Fibroblast of pulmonary artery (primary cell): ENCODE results near the gene CASP7.
A peak's percentile ranks its signal among the peaks of the same experiment; 100 is the strongest.

Source experiments
- DNase-seq: peaks from one replicate; pipeline ENCODE4 v3.0.0-alpha.2; 2010; ENCODE audit warnings: low read depth
- H3K4me3 ChIP-seq: replicated peaks from 2 replicates; pipeline ENCODE4 v1.5.1; 2011; ENCODE audit warnings: low read depth, mild to moderate bottlenecking, control low read depth, low read length, moderate library complexity
- CTCF ChIP-seq: IDR thresholded peaks from 2 replicates; pipeline ENCODE4 v1.5.1; 2011; ENCODE audit warnings: mild to moderate bottlenecking, control low read depth, low read length, inconsistent platforms; ENCODE audit errors: missing control alignments

Gene CASP7

GRCh38 chr10:113665352-113665751 lies 14.4 kb upstream of the CASP7 start:
- no peak for DNase-seq
- no peak for TF ChIP-seq CTCF
- H3K4me3 ChIP-seq: no peak overlapping the region

GRCh38 chr10:113665806-113666354 lies 13.8 kb upstream of the CASP7 start:
- DNase-seq: peak; percentile 83
- H3K4me3 ChIP-seq: no peak overlapping the region
- TF ChIP-seq CTCF: no peak

- H3K4me3 ChIP-seq: no peak overlapping the region
- TF ChIP-seq CTCF: no peak
- peak; percentile 33 for DNase-seq
These were observed 12.9 kb upstream of the CASP7 start for GRCh38 chr10:113666682-113667252.

DNA sequence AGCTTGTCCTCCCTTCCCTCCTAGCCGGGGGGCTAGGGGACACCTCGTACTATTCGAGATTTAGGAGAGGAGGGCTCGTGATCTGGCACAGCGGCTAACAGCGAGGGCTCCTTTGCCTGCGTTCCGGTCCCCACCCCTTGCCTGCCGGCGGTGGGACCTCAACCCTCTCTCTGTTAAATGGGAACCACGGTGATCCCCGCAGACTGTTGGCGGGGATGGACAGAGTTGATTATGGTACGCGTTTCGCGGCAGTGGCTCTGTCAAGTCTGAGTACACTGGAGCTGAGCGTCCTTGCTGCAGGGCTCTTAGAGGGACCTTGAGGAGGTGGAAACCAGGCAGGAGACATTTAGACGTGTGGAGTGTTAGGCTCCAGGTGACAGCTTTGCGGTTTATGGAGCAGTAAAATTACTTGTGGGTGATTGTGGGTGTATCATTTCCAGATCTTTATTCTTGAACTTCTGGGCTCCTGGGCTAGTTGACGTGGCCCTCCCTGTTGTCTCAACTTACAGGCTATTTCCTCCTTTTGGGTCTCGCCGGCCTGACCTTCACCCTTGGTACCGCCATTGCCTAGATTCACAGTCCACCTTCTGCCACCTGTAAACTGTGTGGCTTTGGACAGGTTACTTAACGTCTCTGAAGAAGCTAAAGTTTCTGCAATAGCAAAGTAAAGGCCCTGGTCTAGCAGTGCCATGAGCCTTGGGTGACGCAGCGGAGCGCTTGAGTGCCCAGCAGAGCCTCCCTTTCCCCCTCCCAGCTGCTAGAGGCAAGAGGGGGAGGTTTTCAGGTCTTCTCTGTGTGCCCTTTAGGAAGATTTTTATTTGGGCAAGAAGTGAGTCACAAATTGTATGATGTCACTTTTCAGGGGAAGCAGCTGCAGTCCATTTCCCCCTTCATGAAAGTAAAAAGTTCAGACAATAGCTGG lies 739 bp downstream of the CASP7 start:
- peak overlapping the region; percentile 96 for H3K4me3 ChIP-seq
- peak; percentile 73 for DNase-seq
- no peak for TF ChIP-seq CTCF

DNA sequence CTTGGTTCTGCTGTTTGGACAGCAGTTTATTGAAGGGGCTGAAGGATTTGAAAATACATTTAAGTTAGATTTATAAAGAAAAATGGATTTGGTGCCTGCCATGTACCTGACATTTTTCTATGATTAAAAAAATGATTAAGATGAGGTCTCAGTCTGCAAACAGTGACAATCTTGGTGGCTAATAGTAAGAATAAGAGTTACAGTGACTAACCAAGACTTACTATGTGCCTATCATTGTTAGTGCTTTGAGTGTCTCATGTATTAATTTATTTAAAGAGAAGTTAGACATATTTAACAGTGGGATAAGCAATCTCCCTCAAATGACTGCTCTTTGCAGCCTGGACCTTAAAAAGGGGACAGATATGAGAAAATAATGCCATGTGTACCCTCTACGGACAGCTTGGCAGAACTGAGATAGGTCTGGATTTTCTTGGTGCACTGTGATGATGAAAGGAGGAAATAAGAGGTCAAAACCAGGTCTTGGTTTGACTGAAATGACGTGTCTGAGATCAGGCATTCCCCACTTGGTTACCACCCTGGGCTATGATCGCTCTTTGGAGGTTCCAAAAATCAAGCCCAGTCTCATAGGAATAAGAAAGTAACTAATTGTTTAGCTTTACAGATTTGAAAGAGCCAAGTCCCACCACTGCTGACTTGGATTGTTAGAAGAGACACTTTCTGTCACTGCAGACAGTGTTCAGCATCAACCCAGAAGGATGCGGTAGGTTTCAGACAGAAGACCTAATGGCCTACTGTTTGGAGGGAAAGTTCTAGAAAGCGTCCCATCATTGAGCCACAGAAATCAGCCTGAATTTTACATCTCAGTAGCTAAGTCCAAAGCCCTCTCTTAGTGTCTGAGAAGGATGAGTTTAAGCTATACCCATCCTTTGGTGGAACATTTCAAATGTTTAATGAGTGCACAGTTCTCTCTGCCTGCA lies 2.1 kb downstream of the CASP7 start:
- peak; percentile 6 for DNase-seq
- no peak for TF ChIP-seq CTCF
- no peak overlapping the region for H3K4me3 ChIP-seq

DNA sequence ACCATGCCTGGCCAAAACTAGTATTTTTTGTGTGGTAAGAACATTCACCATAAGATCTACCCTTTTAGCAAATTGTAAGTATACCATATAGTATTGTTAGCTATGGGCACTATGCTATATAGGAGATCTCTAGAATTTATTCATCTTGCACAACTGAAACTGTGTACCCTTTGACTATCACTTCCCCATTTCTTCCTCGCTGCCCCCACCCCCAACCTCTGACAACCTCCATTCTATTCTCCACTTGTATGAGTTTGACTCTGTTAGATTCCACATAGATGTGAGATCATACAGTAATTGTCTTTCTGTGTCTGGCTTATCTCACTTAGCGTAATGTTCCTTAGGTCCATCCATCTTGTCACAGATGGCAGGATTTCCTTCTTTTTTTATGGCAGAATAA lies 3.6 kb downstream of the CASP7 start:
- DNase-seq: no peak
- H3K4me3 ChIP-seq: no peak overlapping the region
- TF ChIP-seq CTCF: no peak
